Measurements from ENCODE around the gene RFC2. TPM values are rescaled to one million over a fixed set of nuclear protein-coding genes. Genes with fewer than 3 reads are reported as not detected.
"Not testable (repeated sequence)": the region's sequence is repeated elsewhere in the genome, so short reads cannot be mapped to it uniquely, and the experiment has no call there.

Gene RFC2
- total RNA-seq, 1 donor = 22.0 TPM

- H3K4me3 ChIP-seq (ENCODE audit: low read depth, low read length) = no peak overlapping the region
- no peak for DNase-seq (ENCODE audit: low read depth)
- TF ChIP-seq, protein P1, sequence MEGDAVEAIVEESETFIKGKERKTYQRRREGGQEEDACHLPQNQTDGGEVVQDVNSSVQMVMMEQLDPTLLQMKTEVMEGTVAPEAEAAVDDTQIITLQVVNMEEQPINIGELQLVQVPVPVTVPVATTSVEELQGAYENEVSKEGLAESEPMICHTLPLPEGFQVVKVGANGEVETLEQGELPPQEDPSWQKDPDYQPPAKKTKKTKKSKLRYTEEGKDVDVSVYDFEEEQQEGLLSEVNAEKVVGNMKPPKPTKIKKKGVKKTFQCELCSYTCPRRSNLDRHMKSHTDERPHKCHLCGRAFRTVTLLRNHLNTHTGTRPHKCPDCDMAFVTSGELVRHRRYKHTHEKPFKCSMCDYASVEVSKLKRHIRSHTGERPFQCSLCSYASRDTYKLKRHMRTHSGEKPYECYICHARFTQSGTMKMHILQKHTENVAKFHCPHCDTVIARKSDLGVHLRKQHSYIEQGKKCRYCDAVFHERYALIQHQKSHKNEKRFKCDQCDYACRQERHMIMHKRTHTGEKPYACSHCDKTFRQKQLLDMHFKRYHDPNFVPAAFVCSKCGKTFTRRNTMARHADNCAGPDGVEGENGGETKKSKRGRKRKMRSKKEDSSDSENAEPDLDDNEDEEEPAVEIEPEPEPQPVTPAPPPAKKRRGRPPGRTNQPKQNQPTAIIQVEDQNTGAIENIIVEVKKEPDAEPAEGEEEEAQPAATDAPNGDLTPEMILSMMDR (IDR thresholded peaks at IDR 0.05; ENCODE audit: insufficient read depth, low read depth, low read length) = no peak
These were observed 23.0 kb downstream of the RFC2 start for GRCh38 chr7:74231232-74231590.

GRCh38 chr7:74230446-74231231 is 23.6 kb downstream of the RFC2 start:
- TF ChIP-seq, protein P1 (IDR thresholded peaks at IDR 0.05; ENCODE audit: insufficient read depth, low read depth, low read length) = no peak
- no peak overlapping the region for H3K4me3 ChIP-seq (ENCODE audit: low read depth, low read length)
- DNase-seq (ENCODE audit: low read depth) = no peak

DNA sequence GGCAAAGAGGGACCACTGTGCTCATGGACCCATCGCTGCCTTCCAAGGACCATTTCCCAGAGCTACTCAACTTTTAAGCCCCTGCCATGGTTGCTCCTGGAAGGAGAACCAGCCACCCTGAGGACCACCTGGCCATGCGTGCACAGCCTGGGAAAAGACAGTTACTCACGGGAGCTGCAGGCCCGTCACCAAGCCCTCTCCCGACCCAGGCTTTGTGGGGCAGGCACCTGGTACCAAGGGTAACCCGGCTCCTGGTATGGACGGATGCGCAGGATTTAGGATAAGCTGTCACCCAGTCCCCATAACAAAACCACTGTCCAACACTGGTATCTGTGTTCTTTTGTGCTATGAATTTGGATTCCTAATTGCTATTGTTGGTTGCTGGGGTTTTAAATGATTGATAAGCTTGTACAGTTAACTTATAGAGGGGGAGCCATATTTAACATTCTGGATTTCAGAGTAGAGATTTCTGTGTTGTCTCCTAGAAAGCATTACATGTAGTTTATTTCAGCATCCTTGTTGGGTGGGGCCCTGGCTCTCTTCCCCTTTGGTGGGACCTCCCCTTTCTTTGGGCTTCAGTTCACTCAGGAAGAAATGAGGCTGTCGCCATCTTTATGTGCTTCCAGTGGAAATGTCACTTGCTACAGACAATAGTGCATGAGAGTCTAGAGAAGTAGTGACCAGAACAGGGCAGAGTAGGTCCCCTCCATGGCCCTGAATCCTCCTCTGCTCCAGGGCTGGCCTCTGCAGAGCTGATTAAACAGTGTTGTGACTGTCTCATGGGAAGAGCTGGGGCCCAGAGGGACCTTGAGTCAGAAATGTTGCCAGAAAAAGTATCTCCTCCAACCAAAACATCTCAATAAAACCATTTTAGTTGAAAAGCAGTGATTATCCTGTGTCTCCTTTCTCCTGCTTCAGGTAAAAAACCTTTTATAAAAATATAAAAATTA is 25.0 kb downstream of the RFC2 start:
- TF ChIP-seq, protein P1 (IDR thresholded peaks at IDR 0.05; ENCODE audit: insufficient read depth, low read depth, low read length) = no peak
- no peak overlapping the region for H3K4me3 ChIP-seq (ENCODE audit: low read depth, low read length)
- no peak for DNase-seq (ENCODE audit: low read depth)

DNA sequence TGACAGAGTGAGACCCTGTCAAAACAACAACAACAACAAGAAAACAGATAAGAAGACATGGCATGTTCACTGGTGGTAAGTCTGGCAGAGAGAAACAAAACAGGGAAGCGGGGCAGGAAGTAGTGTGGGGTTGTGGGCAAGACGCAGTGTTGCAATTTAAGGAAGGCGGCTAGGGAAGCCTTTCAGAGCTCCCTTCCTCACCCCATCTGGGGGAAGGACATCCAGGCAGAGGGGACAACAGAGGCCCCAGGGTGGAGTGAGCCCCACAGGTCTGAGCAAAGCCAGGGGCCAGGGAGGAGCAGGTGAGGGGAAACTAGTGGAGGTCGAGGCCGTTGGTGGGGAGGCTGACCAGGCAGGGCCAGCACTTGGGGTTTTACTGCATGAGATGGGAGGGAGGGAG is 27.6 kb downstream of the RFC2 start:
- DNase-seq (ENCODE audit: low read depth) = no peak
- TF ChIP-seq, protein P1 (IDR thresholded peaks at IDR 0.05; ENCODE audit: insufficient read depth, low read depth, low read length) = no peak
- H3K4me3 ChIP-seq (ENCODE audit: low read depth, low read length) = no peak overlapping the region

DNA sequence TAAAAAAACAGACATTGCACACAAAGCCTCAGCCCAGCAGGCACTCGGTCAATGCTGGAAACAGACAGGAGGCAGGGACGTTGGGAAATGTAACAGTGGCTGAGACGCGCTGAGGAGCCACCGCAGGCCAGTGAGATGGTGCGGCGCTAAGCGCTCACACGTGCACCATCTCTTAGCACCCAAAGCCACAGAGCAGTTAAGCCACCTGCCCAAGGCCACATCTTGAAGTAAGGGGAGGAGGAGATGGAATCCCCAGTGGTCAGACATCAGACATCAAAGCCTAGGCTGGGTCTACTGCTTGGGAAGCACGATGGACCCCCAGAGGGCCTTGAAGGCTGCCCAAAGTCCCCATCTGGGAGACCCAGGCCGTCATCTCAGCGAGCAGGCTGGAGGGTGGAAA is 28.8 kb downstream of the RFC2 start:
- no peak for DNase-seq (ENCODE audit: low read depth)
- TF ChIP-seq, protein P1 (IDR thresholded peaks at IDR 0.05; ENCODE audit: insufficient read depth, low read depth, low read length) = no peak
- H3K4me3 ChIP-seq (ENCODE audit: low read depth, low read length) = no peak overlapping the region

GRCh38 chr7:74224907-74225306 is 29.3 kb downstream of the RFC2 start:
- H3K4me3 ChIP-seq (ENCODE audit: low read depth, low read length); DNase-seq (ENCODE audit: low read depth): not testable (repeated sequence)

- no peak overlapping the region for H3K4me3 ChIP-seq (ENCODE audit: low read depth, low read length)
- TF ChIP-seq, protein P1 (IDR thresholded peaks at IDR 0.05; ENCODE audit: insufficient read depth, low read depth, low read length) = no peak
- DNase-seq (ENCODE audit: low read depth) = no peak
These were observed 29.7 kb downstream of the RFC2 start for GRCh38 chr7:74224511-74224832.

Measured in fibroblast of villous mesenchyme (primary cell).